GM12878 (cell line): ENCODE measurements around the gene SPG7. TPM values are rescaled to one million over a fixed set of nuclear protein-coding genes. Genes with fewer than 3 reads are reported as not detected.

Source experiments
- BHLHE40 ChIP-seq, 2 experiments: fragments of 450-650 bp in 1 of 2; IDR thresholded peaks; 2 replicates each; pipeline ENCODE4 v1.6.1; 2011 to 2017; ENCODE audit warnings: low read depth in 2 of 2, borderline replicate concordance in 1 of 2, improper control_type of control experiment in 1 of 2, low read length in 1 of 2, mild to moderate bottlenecking in 1 of 2
- CEBPB ChIP-seq, 2 experiments: fragments of 150-350 bp in 1 of 2; IDR thresholded peaks; 2 replicates each; pipeline ENCODE4 v1.6.1; 2012 to 2014; ENCODE audit warnings: low read depth in 2 of 2, low read length in 2 of 2, borderline replicate concordance in 1 of 2, inconsistent platforms in 1 of 2
- CHD1 ChIP-seq: IDR thresholded peaks from 2 replicates; pipeline ENCODE4 v1.6.1; 2012; ENCODE audit warnings: low read depth, low read length, improper control_type of control experiment
- DPF2 ChIP-seq: fragments of 450-650 bp; IDR thresholded peaks from 2 replicates; pipeline ENCODE4 v1.6.1; 2017; ENCODE audit warnings: mild to moderate bottlenecking
- GATAD2B ChIP-seq: fragments of 450-650 bp; conservative IDR thresholded peaks from 2 replicates; pipeline ENCODE4 v1.6.1; 2017; ENCODE audit warnings: low read depth, mild to moderate bottlenecking, moderate library complexity
- HDGF ChIP-seq: fragments of 450-650 bp; IDR thresholded peaks from 2 replicates; pipeline ENCODE4 v1.6.1; 2016; ENCODE audit warnings: antibody characterized with exemption
- JUNB ChIP-seq: IDR thresholded peaks from 2 replicates; pipeline ENCODE4 v1.6.1; 2016; ENCODE audit warnings: antibody characterized with exemption, mild to moderate bottlenecking
- KLF5 ChIP-seq: fragments of 450-650 bp; IDR thresholded peaks from 2 replicates; pipeline ENCODE4 v1.6.1; 2014; ENCODE audit warnings: mild to moderate bottlenecking; ENCODE audit not compliant: partially characterized antibody
- NFXL1 ChIP-seq: fragments of 450-650 bp; IDR thresholded peaks from 2 replicates; pipeline ENCODE4 v1.6.1; 2017; ENCODE audit warnings: antibody characterized with exemption, mild to moderate bottlenecking, borderline replicate concordance
- RB1 ChIP-seq: fragments of 450-650 bp; formaldehyde crosslinking; IDR thresholded peaks from 2 replicates; pipeline ENCODE4 v1.6.1; 2017; ENCODE audit warnings: mild to moderate bottlenecking, borderline replicate concordance
- RFX5 ChIP-seq: IDR thresholded peaks from 2 replicates; pipeline ENCODE4 v1.6.1; 2011; ENCODE audit warnings: low read depth, low read length, improper control_type of control experiment
- SIN3A ChIP-seq: IDR thresholded peaks from 2 replicates; pipeline ENCODE4 v1.6.1; 2012; ENCODE audit warnings: low read depth, low read length, improper control_type of control experiment
- SREBF1 ChIP-seq: IDR thresholded peaks from 2 replicates; pipeline ENCODE4 v1.6.1; 2012; ENCODE audit warnings: mild to moderate bottlenecking, low read length
- SREBF2 ChIP-seq: IDR thresholded peaks from 2 replicates; pipeline ENCODE4 v1.6.1; 2012; ENCODE audit warnings: mild to moderate bottlenecking, low read length
- ZNF207 ChIP-seq: fragments of 450-650 bp; IDR thresholded peaks from 2 replicates; pipeline ENCODE4 v1.6.1; 2014; ENCODE audit warnings: antibody characterized with exemption, mild to moderate bottlenecking, borderline replicate concordance
- ZNF217 ChIP-seq: fragments of 450-650 bp; IDR thresholded peaks from 2 replicates; pipeline ENCODE4 v1.6.1; 2017; ENCODE audit warnings: antibody characterized with exemption, mild to moderate bottlenecking
- polyA plus RNA-seq, 11 experiments: library from polyadenylated mRNA; depleted of rRNA in 4 of 11; unstranded in 6 of 11; stranded (reverse) in 5 of 11; fragments of >200 nt; fragmentation: Nextera tagmentation in 4 of 11; fragmentation: Illumina TruSeq in 1 of 11; extraction: Ambion mirVana in 4 of 11; extraction: Trizol in 1 of 11; gene quantifications; 1 replicate in 1 of 11; 2 replicates in 10 of 11; pipeline versions ENCODE4 v1.2.1 to v1.2.3, GENCODE V29; 2011 to 2016; ENCODE audit warnings: inconsistent platforms in 2 of 11, missing spikeins in 2 of 11, low read depth in 1 of 11
- total RNA-seq, 4 experiments: library from RNA; depleted of rRNA in 3 of 4; stranded (reverse); fragments of >200 nt in 3 of 4; fragmentation: Illumina TruSeq in 1 of 4; extraction: Trizol in 1 of 4; gene quantifications; 2 replicates each; pipeline versions ENCODE4 v1.2.1 to v1.2.3, GENCODE V29; 2013 to 2021
- TF ChIP-seq, protein P1 (sequence below): IDR thresholded peaks from 2 replicates; pipeline ENCODE4 v1.6.1; 2012; ENCODE audit warnings: low read depth, low read length, improper control_type of control experiment
- TF ChIP-seq, protein P2 (sequence below): IDR thresholded peaks from 2 replicates; pipeline ENCODE4 v1.6.1; 2012; ENCODE audit warnings: low read depth, low read length, improper control_type of control experiment
- TF ChIP-seq, protein P3 (sequence below): fragments of 450-650 bp; formaldehyde crosslinking; IDR thresholded peaks from 2 replicates; pipeline ENCODE4 v1.4.0; 2022; ENCODE audit warnings: mild to moderate bottlenecking, moderate library complexity
- TF ChIP-seq, protein P4 (sequence below): fragments of 450-650 bp; IDR thresholded peaks from 2 replicates; pipeline ENCODE4 v1.6.1; 2017; ENCODE audit warnings: mild to moderate bottlenecking, moderate library complexity

Gene SPG7
- total and polyA plus RNA-seq, 10 of the 15 experiments (the other 5 are each of a cell fraction or from before 2014, with no cell fraction given), result 5.9 to 75.9 (median 52.5) TPM

DNA sequence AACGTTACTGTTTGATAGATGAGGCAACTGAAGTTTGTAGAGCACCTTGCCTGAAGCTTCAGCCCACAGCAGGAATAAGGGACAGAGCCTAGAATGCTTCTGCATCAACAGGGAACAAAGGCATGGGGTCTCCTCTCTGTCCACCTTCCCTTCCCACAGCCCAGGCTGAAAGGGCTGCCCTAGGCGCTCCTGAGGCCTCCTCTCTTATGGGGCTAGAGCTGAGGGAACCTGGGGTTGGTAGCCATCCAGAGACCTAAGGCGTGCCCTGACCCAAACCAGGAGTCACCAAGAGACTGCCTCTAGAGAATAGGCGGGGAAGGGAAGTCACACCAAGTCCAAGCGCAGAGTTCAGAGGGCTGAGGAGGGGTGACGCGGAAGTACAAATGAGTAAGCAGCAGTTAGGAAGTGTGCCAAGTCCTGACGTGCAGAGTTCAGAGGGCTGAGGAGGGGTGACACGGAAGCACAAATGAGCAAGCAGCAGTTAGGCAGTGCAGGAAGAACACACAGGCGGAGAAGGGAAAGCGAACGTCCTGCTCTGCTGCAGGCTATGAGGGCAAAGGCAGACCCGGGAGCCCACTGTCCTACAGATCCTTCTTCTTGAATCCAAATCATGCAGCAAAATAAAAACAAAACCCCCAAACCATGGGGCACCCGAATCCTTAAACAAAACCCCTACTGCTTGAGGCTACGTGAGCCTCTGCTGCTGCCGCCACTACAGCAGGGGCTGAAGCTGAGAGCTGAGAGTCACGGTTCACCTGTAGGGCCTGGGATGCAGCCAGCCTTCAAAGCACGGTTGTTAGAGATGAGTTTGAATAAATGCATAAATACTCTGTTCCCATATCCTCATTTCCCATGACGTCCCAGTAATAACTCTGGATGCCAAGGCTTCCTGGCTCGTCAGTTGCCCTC is 2.7 kb upstream of the SPG7 start (continued):
- TF ChIP-seq, protein P1, sequence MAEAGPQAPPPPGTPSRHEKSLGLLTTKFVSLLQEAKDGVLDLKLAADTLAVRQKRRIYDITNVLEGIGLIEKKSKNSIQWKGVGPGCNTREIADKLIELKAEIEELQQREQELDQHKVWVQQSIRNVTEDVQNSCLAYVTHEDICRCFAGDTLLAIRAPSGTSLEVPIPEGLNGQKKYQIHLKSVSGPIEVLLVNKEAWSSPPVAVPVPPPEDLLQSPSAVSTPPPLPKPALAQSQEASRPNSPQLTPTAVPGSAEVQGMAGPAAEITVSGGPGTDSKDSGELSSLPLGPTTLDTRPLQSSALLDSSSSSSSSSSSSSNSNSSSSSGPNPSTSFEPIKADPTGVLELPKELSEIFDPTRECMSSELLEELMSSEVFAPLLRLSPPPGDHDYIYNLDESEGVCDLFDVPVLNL, result no peak
- TF ChIP-seq HDGF, result peak; percentile 81; the same call in 1 of the 2 replicates
- no peak for TF ChIP-seq CHD1
- TF ChIP-seq NFXL1, result no peak
- TF ChIP-seq CEBPB (IDR thresholded peaks at IDR 0.05; ENCODE audit: borderline replicate concordance in 1 of 2, low read depth in 2 of 2, low read length in 2 of 2), result no peak
- no peak for TF ChIP-seq SREBF2
- TF ChIP-seq KLF5, result no peak
- TF ChIP-seq, protein P2, sequence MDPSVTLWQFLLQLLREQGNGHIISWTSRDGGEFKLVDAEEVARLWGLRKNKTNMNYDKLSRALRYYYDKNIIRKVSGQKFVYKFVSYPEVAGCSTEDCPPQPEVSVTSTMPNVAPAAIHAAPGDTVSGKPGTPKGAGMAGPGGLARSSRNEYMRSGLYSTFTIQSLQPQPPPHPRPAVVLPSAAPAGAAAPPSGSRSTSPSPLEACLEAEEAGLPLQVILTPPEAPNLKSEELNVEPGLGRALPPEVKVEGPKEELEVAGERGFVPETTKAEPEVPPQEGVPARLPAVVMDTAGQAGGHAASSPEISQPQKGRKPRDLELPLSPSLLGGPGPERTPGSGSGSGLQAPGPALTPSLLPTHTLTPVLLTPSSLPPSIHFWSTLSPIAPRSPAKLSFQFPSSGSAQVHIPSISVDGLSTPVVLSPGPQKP, result no peak
- TF ChIP-seq SIN3A, result no peak
- TF ChIP-seq DPF2, result no peak
- no peak for TF ChIP-seq RB1
- TF ChIP-seq GATAD2B, result 0 out of 2 replicates have a peak, but pooled peaks have one; percentile 26
- TF ChIP-seq, protein P3, sequence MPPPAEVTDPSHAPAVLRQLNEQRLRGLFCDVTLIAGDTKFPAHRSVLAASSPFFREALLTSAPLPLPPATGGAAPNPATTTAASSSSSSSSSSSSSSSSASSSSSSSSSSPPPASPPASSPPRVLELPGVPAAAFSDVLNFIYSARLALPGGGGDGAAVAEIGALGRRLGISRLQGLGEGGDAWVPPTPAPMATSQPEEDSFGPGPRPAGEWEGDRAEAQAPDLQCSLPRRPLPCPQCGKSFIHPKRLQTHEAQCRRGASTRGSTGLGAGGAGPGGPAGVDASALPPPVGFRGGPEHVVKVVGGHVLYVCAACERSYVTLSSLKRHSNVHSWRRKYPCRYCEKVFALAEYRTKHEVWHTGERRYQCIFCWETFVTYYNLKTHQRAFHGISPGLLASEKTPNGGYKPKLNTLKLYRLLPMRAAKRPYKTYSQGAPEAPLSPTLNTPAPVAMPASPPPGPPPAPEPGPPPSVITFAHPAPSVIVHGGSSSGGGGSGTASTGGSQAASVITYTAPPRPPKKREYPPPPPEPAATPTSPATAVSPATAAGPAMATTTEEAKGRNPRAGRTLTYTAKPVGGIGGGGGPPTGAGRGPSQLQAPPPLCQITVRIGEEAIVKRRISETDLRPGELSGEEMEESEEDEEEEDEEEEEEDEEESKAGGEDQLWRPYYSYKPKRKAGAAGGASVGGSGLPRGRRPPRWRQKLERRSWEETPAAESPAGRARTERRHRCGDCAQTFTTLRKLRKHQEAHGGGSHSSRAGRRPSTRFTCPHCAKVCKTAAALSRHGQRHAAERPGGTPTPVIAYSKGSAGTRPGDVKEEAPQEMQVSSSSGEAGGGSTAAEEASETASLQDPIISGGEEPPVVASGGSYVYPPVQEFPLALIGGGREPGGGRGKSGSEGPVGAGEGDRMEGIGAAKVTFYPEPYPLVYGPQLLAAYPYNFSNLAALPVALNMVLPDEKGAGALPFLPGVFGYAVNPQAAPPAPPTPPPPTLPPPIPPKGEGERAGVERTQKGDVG (CRISPR knock-in tag), result no peak
- TF ChIP-seq ZNF217, result no peak
- TF ChIP-seq, protein P4, sequence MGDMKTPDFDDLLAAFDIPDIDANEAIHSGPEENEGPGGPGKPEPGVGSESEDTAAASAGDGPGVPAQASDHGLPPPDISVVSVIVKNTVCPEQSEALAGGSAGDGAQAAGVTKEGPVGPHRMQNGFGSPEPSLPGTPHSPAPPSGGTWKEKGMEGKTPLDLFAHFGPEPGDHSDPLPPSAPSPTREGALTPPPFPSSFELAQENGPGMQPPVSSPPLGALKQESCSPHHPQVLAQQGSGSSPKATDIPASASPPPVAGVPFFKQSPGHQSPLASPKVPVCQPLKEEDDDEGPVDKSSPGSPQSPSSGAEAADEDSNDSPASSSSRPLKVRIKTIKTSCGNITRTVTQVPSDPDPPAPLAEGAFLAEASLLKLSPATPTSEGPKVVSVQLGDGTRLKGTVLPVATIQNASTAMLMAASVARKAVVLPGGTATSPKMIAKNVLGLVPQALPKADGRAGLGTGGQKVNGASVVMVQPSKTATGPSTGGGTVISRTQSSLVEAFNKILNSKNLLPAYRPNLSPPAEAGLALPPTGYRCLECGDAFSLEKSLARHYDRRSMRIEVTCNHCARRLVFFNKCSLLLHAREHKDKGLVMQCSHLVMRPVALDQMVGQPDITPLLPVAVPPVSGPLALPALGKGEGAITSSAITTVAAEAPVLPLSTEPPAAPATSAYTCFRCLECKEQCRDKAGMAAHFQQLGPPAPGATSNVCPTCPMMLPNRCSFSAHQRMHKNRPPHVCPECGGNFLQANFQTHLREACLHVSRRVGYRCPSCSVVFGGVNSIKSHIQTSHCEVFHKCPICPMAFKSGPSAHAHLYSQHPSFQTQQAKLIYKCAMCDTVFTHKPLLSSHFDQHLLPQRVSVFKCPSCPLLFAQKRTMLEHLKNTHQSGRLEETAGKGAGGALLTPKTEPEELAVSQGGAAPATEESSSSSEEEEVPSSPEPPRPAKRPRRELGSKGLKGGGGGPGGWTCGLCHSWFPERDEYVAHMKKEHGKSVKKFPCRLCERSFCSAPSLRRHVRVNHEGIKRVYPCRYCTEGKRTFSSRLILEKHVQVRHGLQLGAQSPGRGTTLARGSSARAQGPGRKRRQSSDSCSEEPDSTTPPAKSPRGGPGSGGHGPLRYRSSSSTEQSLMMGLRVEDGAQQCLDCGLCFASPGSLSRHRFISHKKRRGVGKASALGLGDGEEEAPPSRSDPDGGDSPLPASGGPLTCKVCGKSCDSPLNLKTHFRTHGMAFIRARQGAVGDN, result peak; percentile 93
- TF ChIP-seq JUNB, result peak; percentile 32; the same call in 1 of the 2 replicates
- TF ChIP-seq ZNF207, result no peak
- peak; percentile 38 to 54; a peak in 1 of 4 replicates for TF ChIP-seq BHLHE40 (IDR thresholded peaks at IDR 0.05; ENCODE audit: borderline replicate concordance in 1 of 2, low read depth in 2 of 2, low read length in 1 of 2)
- no peak for TF ChIP-seq RFX5
- TF ChIP-seq SREBF1, result no peak
